K562 (cell line): ENCODE results near the gene PRCC. TPM values are rescaled to one million over a fixed set of nuclear protein-coding genes. Genes with fewer than 3 reads are reported as not detected.
A peak's percentile ranks its signal among the peaks of the same experiment; 100 is the strongest.

Experiments used
- ATAC-seq: fragments of 200-7000 bp; cut with Tn5 transposase; 3 replicates; pipeline ENCODE4 v1.9.1; 2020; ENCODE audit warnings: moderate library complexity
- BruUV-seq: library from RNA; stranded (reverse); fragments of 400-500 nt; replicated peaks from 2 replicates; lab custom pipeline; 2021; lab: Mats Ljungman, UMichigan
- CTCF ChIA-PET: fragments of 300-600 bp; formaldehyde crosslinking; extraction: SDS; loops from one replicate; lab custom pipeline; 2021; ENCODE audit warnings: low intra/inter-chr PET ratio; lab: Yijun Ruan, JAX
- POLR2A ChIA-PET: fragments of 300-600, 350-650 bp; sonication (Branson Sonifier 250); formaldehyde crosslinking; extraction: SDS; loops from one replicate; lab custom pipeline; 2021; ENCODE audit warnings: antibody characterized with exemption, inconsistent platforms; lab: Yijun Ruan, JAX
- DNase-seq, 4 experiments: peaks; one replicate each; pipeline versions ENCODE4 v3.0.0 to v3.0.0-alpha.2; 2011 to 2018; ENCODE audit warnings: low spot score in 3 of 4, mixed read lengths in 3 of 4; ENCODE audit errors: extremely low read depth in 1 of 4
- FAIRE-seq: peaks from 2 replicates; lab custom pipeline; 2011; peaks lifted over from hg19 to GRCh38; lab: Jason Lieb, UNC
- H2AFZ ChIP-seq: 2 replicates; pipeline ENCODE4 v1.6.0; 2011; ENCODE audit warnings: low read depth, low read length, control low read depth, inconsistent platforms
- H3K27ac ChIP-seq: fragments of 200-600 bp; 3 replicates; pipeline ENCODE4 v1.8.0; 2011; ENCODE audit warnings: low read depth, mild to moderate bottlenecking, control low read depth, inconsistent platforms, low read length, moderate library complexity, mixed read lengths; ENCODE audit errors: extremely low read depth
- H3K27me3 ChIP-seq, 2 experiments: fragments of 300-600 bp in 1 of 2; 2 replicates in 1 of 2; 3 replicates in 1 of 2; pipeline versions ENCODE4 v1.6.0 to v1.8.0; 2011; ENCODE audit warnings: inconsistent platforms in 2 of 2, low read length in 2 of 2, mild to moderate bottlenecking in 1 of 2, mixed read lengths in 1 of 2, moderate library complexity in 1 of 2; ENCODE audit not compliant: control insufficient read depth in 2 of 2, insufficient read depth in 2 of 2
- H3K36me3 ChIP-seq: fragments of 300-600 bp; 3 replicates; pipeline ENCODE4 v1.8.0; 2011; ENCODE audit warnings: mild to moderate bottlenecking, low read length, inconsistent platforms; ENCODE audit not compliant: control insufficient read depth, insufficient read depth
- H3K4me1 ChIP-seq, 2 experiments: fragments of 200-600 bp in 1 of 2; replicated peaks in 1 of 2; 2 replicates in 1 of 2; 3 replicates in 1 of 2; pipeline versions ENCODE4 v1.5.1 to v1.8.0; 2011; ENCODE audit warnings: inconsistent platforms in 2 of 2, low read length in 2 of 2, mild to moderate bottlenecking in 1 of 2, mixed read lengths in 1 of 2, moderate library complexity in 1 of 2; ENCODE audit not compliant: control insufficient read depth in 2 of 2, insufficient read depth in 2 of 2
- H3K4me2 ChIP-seq: 2 replicates; pipeline ENCODE4 v1.6.1; 2011; ENCODE audit warnings: low read length, control low read depth, inconsistent platforms, mixed read lengths; ENCODE audit not compliant: insufficient read depth
- H3K4me3 ChIP-seq: fragments of 200-600 bp; sonication (generic), shearing (Covaris generic); 2 replicates; pipeline ENCODE4 v1.5.1; 2016; ENCODE audit warnings: control low read depth, inconsistent platforms
- H3K79me2 ChIP-seq: fragments of 200-600 bp; 3 replicates; pipeline ENCODE4 v1.8.0; 2011; ENCODE audit warnings: low read length, inconsistent platforms; ENCODE audit not compliant: control insufficient read depth, insufficient read depth
- H3K9ac ChIP-seq, 2 experiments: 2 replicates each; pipeline versions ENCODE4 v1.6.0 to v1.6.1; 2011; ENCODE audit warnings: low read depth in 2 of 2, low read length in 2 of 2, control low read depth in 1 of 2, inconsistent platforms in 1 of 2, mild to moderate bottlenecking in 1 of 2, mixed read lengths in 1 of 2; ENCODE audit not compliant: insufficient read depth in 1 of 2
- H3K9me1 ChIP-seq: one replicate; pipeline ENCODE4 v1.6.0; 2011; ENCODE audit warnings: inconsistent platforms, mild to moderate bottlenecking, low read length, moderate library complexity; ENCODE audit not compliant: control insufficient read depth, insufficient read depth
- H3K9me3 ChIP-seq: replicated peaks from 2 replicates; pipeline ENCODE4 v1.5.1; 2011; ENCODE audit warnings: low read depth, low read length, inconsistent platforms; ENCODE audit not compliant: control insufficient read depth, insufficient read depth
- H4K20me1 ChIP-seq: replicated peaks from 2 replicates; pipeline ENCODE4 v1.6.1; 2011; ENCODE audit warnings: low read length, inconsistent platforms, mixed read lengths; ENCODE audit not compliant: control insufficient read depth, insufficient read depth
- FOXK2 ChIP-seq, 2 experiments: fragments of 450-650 bp; IDR thresholded peaks in 1 of 2; conservative IDR thresholded peaks in 1 of 2; 2 replicates each; pipeline ENCODE4 v1.6.1; 2016; ENCODE audit warnings: low read depth in 2 of 2, mild to moderate bottlenecking in 1 of 2
- HDAC2 ChIP-seq: fragments of 450-650 bp; IDR thresholded peaks from 2 replicates; pipeline ENCODE4 v1.6.1; 2016; ENCODE audit warnings: mild to moderate bottlenecking
- KDM1A ChIP-seq, 2 experiments: fragments of 450-650 bp; IDR thresholded peaks; 2 replicates each; pipeline ENCODE4 v1.6.1; 2016; ENCODE audit warnings: mild to moderate bottlenecking in 2 of 2
- NRF1 ChIP-seq, 2 experiments: fragments of 450-650 bp; IDR thresholded peaks in 1 of 2; conservative IDR thresholded peaks in 1 of 2; 2 replicates each; pipeline ENCODE4 v1.6.1; 2014; ENCODE audit warnings: mild to moderate bottlenecking in 2 of 2
- ZBTB33 ChIP-seq: sonication (generic); formaldehyde crosslinking; IDR thresholded peaks from 2 replicates; pipeline ENCODE4 v1.8.1; 2023; ENCODE audit warnings: mild to moderate bottlenecking, missing genetic modification reagents
- WGBS: fragments of 100-300 bp; shearing (Covaris generic); methylation state at CpG from one replicate; pipeline ENCODE4 v1.1.6; 2016; ENCODE audit warnings: low coverage, mixed read lengths; ENCODE audit not compliant: insufficient coverage; ENCODE audit errors: missing lambda C conversion rate; 5-methylcytosine and 5-hydroxymethylcytosine counted together
- in situ Hi-C: fragments of 300-500 bp; cut with MboI; formaldehyde crosslinking; loops from 4 replicates; pipeline ENCODE4 v1.15.0; 2018; ENCODE audit warnings: inconsistent platforms, mixed read lengths
- intact Hi-C: fragments of 100-400 bp; cut with micrococcal nuclease; formaldehyde crosslinking; loops from 2 replicates; pipeline ENCODE4 v1.14.2; 2022
- polyA plus RNA-seq, 8 experiments: library from polyadenylated mRNA; depleted of rRNA in 4 of 8; stranded (reverse) in 5 of 8; unstranded in 3 of 8; fragments of >200 nt; fragmentation: Nextera tagmentation in 2 of 8; fragmentation: Illumina TruSeq in 1 of 8; extraction: Ambion mirVana in 2 of 8; extraction: Trizol in 1 of 8; gene quantifications; 2 replicates each; pipeline versions ENCODE4 v1.2.1 to v1.2.3, GENCODE V29; 2011 to 2014; ENCODE audit warnings: inconsistent platforms in 1 of 8, missing spikeins in 1 of 8
- total RNA-seq, 7 experiments: library from RNA; depleted of rRNA in 6 of 7; stranded (reverse); fragments of >200 nt in 6 of 7; fragmentation: Illumina TruSeq in 2 of 7; extraction: Trizol in 2 of 7; gene quantifications; 2 replicates each; pipeline versions ENCODE4 v1.2.1 to v1.2.3, GENCODE V29; 2011 to 2021; ENCODE audit warnings: low replicate concordance in 1 of 7

Gene PRCC
- total and polyA plus RNA-seq, 9 of the 15 experiments (the other 6 are each of a cell fraction or from before 2014, with no cell fraction given): 23.9 to 201 (median 41.1) TPM

- ATAC-seq (no peak), FAIRE-seq (no peak), DNase-seq (no peak)
- Histone ChIP-seq H2AFZ (no peak overlapping the region), H3K9me3 (no peaks in the 10 kb centered on the region), H3K79me2 (no peaks in the 10 kb centered on the region), H3K27me3 (peaks cover 10 to 19% of the 10 kb centered on the region in 2 experiments; a peak in 3 of 5 replicates), H4K20me1 (no peaks in the 10 kb centered on the region), H3K4me1 (peaks cover 0 to 2% of the 10 kb centered on the region in 2 experiments; a peak in 1 of 5 replicates), H3K9me1 (no peaks in the 10 kb centered on the region), H3K27ac (no peak overlapping the region), H3K4me3 (no peak overlapping the region), H3K4me2 (no peak overlapping the region), H3K36me3 (no peaks in the 10 kb centered on the region), H3K9ac (no peak overlapping the region)
- no TSS peak for BruUV-seq
- TF ChIP-seq HDAC2: no peak
- ChIA-PET CTCF (no interaction called here), POLR2A (no interaction called here)
- intact Hi-C loops (no loop called here), in situ Hi-C loops (no loop called here)
- WGBS: 5% methylated on average over 1 of the region's 1 CpG
These were observed 59.3 kb downstream of the PRCC start for GRCh38 chr1:156826630-156827029.

- peak; percentile 55 to 67 for TF ChIP-seq NRF1 (conservative IDR thresholded peaks at IDR 0.05 in 1 of 2, IDR thresholded peaks at IDR 0.05 in 1 of 2)
- TF ChIP-seq FOXK2 (conservative IDR thresholded peaks at IDR 0.05 in 1 of 2, IDR thresholded peaks at IDR 0.05 in 1 of 2; ENCODE audit: low read depth in 2 of 2): no peak
- 0 out of 2 replicates have a peak, but pooled peaks have one; percentile 31 for TF ChIP-seq ZBTB33 (CRISPR knock-in tag)
- no peak for TF ChIP-seq KDM1A (IDR thresholded peaks at IDR 0.05)
- no peaks in the 10 kb centered on the region for H3K9me3 ChIP-seq
- H3K4me2 ChIP-seq: no peak overlapping the region
- POLR2A ChIA-PET: interaction anchor here (0.6 to 0.8 kb wide), 2 partner anchors 31 to 77 kb away, joined by 4 to 5 read pairs; partner anchors contain the start of gene HDGF
- peaks cover 0 to 2% of the 10 kb centered on the region in 2 experiments; a peak in 1 of 5 replicates for H3K4me1 ChIP-seq
- no TSS peak for BruUV-seq
- no peaks in the 10 kb centered on the region for H3K79me2 ChIP-seq
- in situ Hi-C loops (no loop called here), intact Hi-C loops (no loop called here)
- H2AFZ ChIP-seq: peak overlapping the region; percentile 71
- H3K9me1 ChIP-seq: no peaks in the 10 kb centered on the region
- H3K27ac ChIP-seq: no peak overlapping the region
- no peak; the same call in 2 of the 3 replicates for ATAC-seq
- no peaks in the 10 kb centered on the region for H3K36me3 ChIP-seq
- no peak for FAIRE-seq
- no peak overlapping the region for H3K4me3 ChIP-seq
- H3K9ac ChIP-seq: peak overlapping the region in 1 of 2 experiments; percentile 66; a peak in 2 of 4 replicates
- WGBS: 31% methylated on average over 17 of the region's 18 CpGs
- peaks cover 11 to 25% of the 10 kb centered on the region in 2 experiments; a peak in 4 of 5 replicates for H3K27me3 ChIP-seq
- no peak for DNase-seq
- no peaks in the 10 kb centered on the region for H4K20me1 ChIP-seq
- CTCF ChIA-PET: no interaction called here
These were observed 61.2 kb downstream of the PRCC start for GRCh38 chr1:156828400-156829124.
